ENCODE data around the gene ANXA11. TPM values are rescaled to one million over a fixed set of nuclear protein-coding genes. Genes with fewer than 3 reads are reported as not detected.

The ANXA11 gene
- total and polyA plus RNA-seq, 2 donors (not counting 1 experiment from before 2014, with no cell fraction given) = 88.3 to 177 TPM

GRCh38 chr10:80148166-80148805 lies 57.1 kb downstream of the ANXA11 start:
- POLR2A ChIA-PET = no interaction called here
- Histone ChIP-seq H3K79me2 (ENCODE audit: control insufficient read depth, insufficient read depth, low read length) (no peaks in the 10 kb centered on the region), H3K4me1 (ENCODE audit: control insufficient read depth in 2 of 2, insufficient read depth in 2 of 2, low read length in 2 of 2) (peaks cover 14 to 17% of the 10 kb centered on the region in 2 donors), H3K4me2 (replicated peaks; ENCODE audit: low read depth, low read length, poor library complexity, severe bottlenecking) (no peak overlapping the region), H2AFZ (ENCODE audit: insufficient read depth, low read depth, low read length, poor library complexity, severe bottlenecking) (no peak overlapping the region), H4K20me1 (ENCODE audit: control insufficient read depth, insufficient read depth, low read length, poor library complexity, severe bottlenecking) (no peaks in the 10 kb centered on the region), H3K9ac (ENCODE audit: low read length) (no peak overlapping the region), H3K9me3 (ENCODE audit: control extremely low read depth in 1 of 3, control insufficient read depth in 2 of 3, insufficient read depth in 1 of 3, low read length in 2 of 3) (peaks cover 0 to 4% (median 0%) of the 10 kb centered on the region in 3 donors), H3K27me3 (replicated peaks in 1 of 4; ENCODE audit: control extremely low read depth in 1 of 4, control insufficient read depth in 3 of 4, insufficient read depth in 4 of 4, low read length in 3 of 4) (no peaks in the 10 kb centered on the region), H3K27ac (ENCODE audit: low read length in 2 of 2) (no peak overlapping the region), H3K36me3 (replicated peaks in 1 of 2; ENCODE audit: control extremely low read depth in 1 of 2, control insufficient read depth in 1 of 2, extremely low read depth in 1 of 2, insufficient read depth in 2 of 2, low read length in 1 of 2) (peaks cover 3 to 21% of the 10 kb centered on the region in 2 experiments), H3K4me3 (ENCODE audit: control extremely low read depth in 1 of 5, extremely low read depth in 1 of 5, insufficient read depth in 1 of 5, low read depth in 2 of 5, low read length in 4 of 5) (no peak overlapping the region)
- H3K27ac Mint-ChIP-seq = no peak overlapping the region
- peaks cover 21% of the 10 kb centered on the region for H3K4me1 Mint-ChIP-seq
- no peaks in the 10 kb centered on the region for H3K27me3 Mint-ChIP-seq
- H3K9me3 Mint-ChIP-seq (ENCODE audit: insufficient read depth) = no peaks in the 10 kb centered on the region
- 86% methylated on average over 5 of the region's 5 CpGs for WGBS (ENCODE audit: insufficient coverage)
- ATAC-seq (ENCODE audit: low read depth) (no peak), DNase-seq (no peak)
- no peak overlapping the region for H3K4me3 Mint-ChIP-seq
- TF ChIP-seq CTCF (IDR thresholded peaks at IDR 0.05) (no peak), EZH2 (IDR thresholded peaks at IDR 0.05; ENCODE audit: borderline replicate concordance, insufficient read depth, low read depth, low read length, poor library complexity, severe bottlenecking) (no peak)
- CTCF ChIA-PET = interaction anchor here (1.4 to 6.4 kb wide), 4 partner anchors 35 to 104 kb away, joined by 3 to 47 read pairs (median 4); no protein-coding TSS in a partner anchor
- intact Hi-C loops (cut with micrococcal nuclease) = no loop called here

GRCh38 chr10:80146918-80147317 lies 58.4 kb downstream of the ANXA11 start:
- no peak overlapping the region for H3K27ac ChIP-seq (ENCODE audit: low read length in 2 of 2)
- Mint-ChIP-seq H3K27ac (no peak overlapping the region), H3K4me1 (peaks cover 21% of the 10 kb centered on the region), H3K27me3 (no peaks in the 10 kb centered on the region), H3K4me3 (no peak overlapping the region), H3K9me3 (ENCODE audit: insufficient read depth) (no peaks in the 10 kb centered on the region)
- TF ChIP-seq CTCF (IDR thresholded peaks at IDR 0.05) (no peak), EZH2 (IDR thresholded peaks at IDR 0.05; ENCODE audit: borderline replicate concordance, insufficient read depth, low read depth, low read length, poor library complexity, severe bottlenecking) (no peak)
- intact Hi-C loops (cut with micrococcal nuclease) = no loop called here
- H3K4me3 ChIP-seq (ENCODE audit: control extremely low read depth in 1 of 5, extremely low read depth in 1 of 5, insufficient read depth in 1 of 5, low read depth in 2 of 5, low read length in 4 of 5) = no peak overlapping the region
- no peaks in the 10 kb centered on the region for H3K27me3 ChIP-seq (replicated peaks in 1 of 4; ENCODE audit: control extremely low read depth in 1 of 4, control insufficient read depth in 3 of 4, insufficient read depth in 4 of 4, low read length in 3 of 4)
- POLR2A ChIA-PET = interaction anchor here (0.6 kb wide), 1 partner anchor 273 kb away, joined by 5 read pairs; no protein-coding TSS in a partner anchor
- no peaks in the 10 kb centered on the region for H4K20me1 ChIP-seq (ENCODE audit: control insufficient read depth, insufficient read depth, low read length, poor library complexity, severe bottlenecking)
- no peak overlapping the region for H2AFZ ChIP-seq (ENCODE audit: insufficient read depth, low read depth, low read length, poor library complexity, severe bottlenecking)
- ATAC-seq (ENCODE audit: low read depth) (no peak), DNase-seq (no peak)
- H3K79me2 ChIP-seq (ENCODE audit: control insufficient read depth, insufficient read depth, low read length) = no peaks in the 10 kb centered on the region
- CTCF ChIA-PET = interaction anchor here (0.7 to 6.4 kb wide), 4 partner anchors 23 to 75 kb away, joined by 3 to 47 read pairs (median 3); no protein-coding TSS in a partner anchor
- peaks cover 2 to 8% of the 10 kb centered on the region in 2 experiments for H3K36me3 ChIP-seq (replicated peaks in 1 of 2; ENCODE audit: control extremely low read depth in 1 of 2, control insufficient read depth in 1 of 2, extremely low read depth in 1 of 2, insufficient read depth in 2 of 2, low read length in 1 of 2)
- no peak overlapping the region for H3K4me2 ChIP-seq (replicated peaks; ENCODE audit: low read depth, low read length, poor library complexity, severe bottlenecking)
- H3K9me3 ChIP-seq (ENCODE audit: control extremely low read depth in 1 of 3, control insufficient read depth in 2 of 3, insufficient read depth in 1 of 3, low read length in 2 of 3) = peaks cover 0 to 4% (median 0%) of the 10 kb centered on the region in 3 donors
- peaks cover 14 to 17% of the 10 kb centered on the region in 2 donors for H3K4me1 ChIP-seq (ENCODE audit: control insufficient read depth in 2 of 2, insufficient read depth in 2 of 2, low read length in 2 of 2)
- no CpG with 5 or more reads among the region's 3 CpGs for WGBS (ENCODE audit: insufficient coverage)
- H3K9ac ChIP-seq (ENCODE audit: low read length) = no peak overlapping the region

Measured in B cell (primary cell).